HG03442 (cell line): ENCODE measurements around the gene INKA2.

Source experiments
- ATAC-seq: cut with Tn5 transposase; IDR thresholded peaks from one replicate; pipeline ENCODE4 v1.9.1; 2021; ENCODE audit warnings: mild to moderate bottlenecking, moderate library complexity; ENCODE audit not compliant: unreplicated experiment

INKA2 gene

GRCh38 chr1:111739194-111739924 lies at the start of gene INKA2:
Gene INKA2, minus strand, starts transcription at chr1:111739395. Its CDS starts 153 bp downstream, at chr1:111739242.
- peak; percentile 77 for ATAC-seq

- ATAC-seq, result no peak
Observed at GRCh38 chr1:111786669-111787207, 47.5 kb upstream of the INKA2 start.

GRCh38 chr1:111784273-111784901 lies 45.2 kb upstream of the INKA2 start:
- no peak for ATAC-seq

GRCh38 chr1:111779546-111779945 lies 40.4 kb upstream of the INKA2 start:
- no peak for ATAC-seq

- no peak for ATAC-seq
Observed at GRCh38 chr1:111778541-111779051, 39.4 kb upstream of the INKA2 start.

- ATAC-seq, result no peak
Observed at GRCh38 chr1:111778066-111778465, 38.9 kb upstream of the INKA2 start.

- ATAC-seq, result no peak
Observed at GRCh38 chr1:111777301-111777700, 38.1 kb upstream of the INKA2 start.

- ATAC-seq, result no peak
Observed at GRCh38 chr1:111776861-111777260, 37.7 kb upstream of the INKA2 start.

GRCh38 chr1:111776391-111776790 lies 37.2 kb upstream of the INKA2 start:
- no peak for ATAC-seq

GRCh38 chr1:111775966-111776365 lies 36.8 kb upstream of the INKA2 start:
- no peak for ATAC-seq

- ATAC-seq, result no peak
Observed at GRCh38 chr1:111770916-111771315, 31.7 kb upstream of the INKA2 start.

GRCh38 chr1:111769517-111770146 lies 30.4 kb upstream of the INKA2 start:
- no peak for ATAC-seq

GRCh38 chr1:111768625-111769024 lies 29.4 kb upstream of the INKA2 start:
- ATAC-seq, result no peak

- no peak for ATAC-seq
Observed at GRCh38 chr1:111768023-111768422, 28.8 kb upstream of the INKA2 start.

GRCh38 chr1:111762332-111762731 lies 23.1 kb upstream of the INKA2 start:
- no peak for ATAC-seq

GRCh38 chr1:111761717-111762116 lies 22.5 kb upstream of the INKA2 start:
- ATAC-seq, result no peak

- no peak for ATAC-seq
Observed at GRCh38 chr1:111758373-111758772, 19.2 kb upstream of the INKA2 start.

GRCh38 chr1:111756124-111756513 lies 16.9 kb upstream of the INKA2 start:
- peak; percentile 10 for ATAC-seq

GRCh38 chr1:111755331-111756123 lies 16.3 kb upstream of the INKA2 start, which contains the start of gene DDX20:
Gene DDX20, plus strand, starts transcription at chr1:111755901. Its CDS starts 24 bp downstream, at chr1:111755925.
- peak; percentile 88 for ATAC-seq

GRCh38 chr1:111754984-111755330 lies 15.8 kb upstream of the INKA2 start:
- no peak for ATAC-seq
